ENCODE measurements around the gene CACNA1E. TPM values are rescaled to one million over a fixed set of nuclear protein-coding genes. Genes with fewer than 3 reads are reported as not detected.

Gene CACNA1E
- total RNA-seq, 1 donor from 2014 or later, result 0.88 TPM

DNA sequence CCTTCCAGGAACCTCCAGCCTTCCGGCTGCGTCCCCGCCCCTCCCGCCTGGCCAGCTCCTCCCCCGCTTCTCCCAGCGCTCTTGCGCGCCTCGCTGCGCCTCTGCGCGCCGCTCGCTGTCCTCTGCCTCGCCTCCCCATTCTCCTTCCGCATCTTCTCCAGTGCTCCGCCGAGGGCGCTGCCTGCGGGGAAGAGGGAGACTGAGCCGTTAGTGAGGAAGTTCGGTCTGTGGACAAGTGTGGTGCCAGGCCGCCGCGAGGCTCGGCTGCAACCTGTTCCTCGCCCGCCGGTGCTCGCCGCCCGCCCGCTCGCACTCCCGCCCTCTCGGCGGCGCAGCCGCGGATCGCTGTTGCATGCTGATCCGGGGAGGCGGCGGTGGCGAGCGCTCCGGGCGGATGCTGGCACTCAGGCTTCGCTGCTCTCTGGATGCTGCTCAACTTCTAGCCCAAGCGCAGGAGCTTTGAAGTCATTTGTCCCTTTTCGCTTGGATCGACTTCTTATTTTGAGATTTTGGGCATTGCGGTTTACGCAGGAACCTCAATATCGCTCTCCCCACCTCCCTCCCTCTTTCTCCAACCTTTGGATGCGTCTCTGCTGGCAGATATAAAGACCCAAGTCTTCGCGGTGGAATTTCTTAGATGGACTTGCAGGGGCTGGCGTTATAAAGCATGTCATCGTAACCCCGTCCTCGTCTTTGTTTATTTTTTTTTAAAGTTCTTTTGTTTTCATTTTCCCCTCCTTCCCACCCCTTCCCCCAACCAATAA, 614 bp upstream of the CACNA1E start:
- no peak for DNase-seq
- TF ChIP-seq, protein P1, sequence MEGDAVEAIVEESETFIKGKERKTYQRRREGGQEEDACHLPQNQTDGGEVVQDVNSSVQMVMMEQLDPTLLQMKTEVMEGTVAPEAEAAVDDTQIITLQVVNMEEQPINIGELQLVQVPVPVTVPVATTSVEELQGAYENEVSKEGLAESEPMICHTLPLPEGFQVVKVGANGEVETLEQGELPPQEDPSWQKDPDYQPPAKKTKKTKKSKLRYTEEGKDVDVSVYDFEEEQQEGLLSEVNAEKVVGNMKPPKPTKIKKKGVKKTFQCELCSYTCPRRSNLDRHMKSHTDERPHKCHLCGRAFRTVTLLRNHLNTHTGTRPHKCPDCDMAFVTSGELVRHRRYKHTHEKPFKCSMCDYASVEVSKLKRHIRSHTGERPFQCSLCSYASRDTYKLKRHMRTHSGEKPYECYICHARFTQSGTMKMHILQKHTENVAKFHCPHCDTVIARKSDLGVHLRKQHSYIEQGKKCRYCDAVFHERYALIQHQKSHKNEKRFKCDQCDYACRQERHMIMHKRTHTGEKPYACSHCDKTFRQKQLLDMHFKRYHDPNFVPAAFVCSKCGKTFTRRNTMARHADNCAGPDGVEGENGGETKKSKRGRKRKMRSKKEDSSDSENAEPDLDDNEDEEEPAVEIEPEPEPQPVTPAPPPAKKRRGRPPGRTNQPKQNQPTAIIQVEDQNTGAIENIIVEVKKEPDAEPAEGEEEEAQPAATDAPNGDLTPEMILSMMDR (IDR thresholded peaks at IDR 0.05; ENCODE audit: borderline replicate concordance), result no peak
- Histone ChIP-seq H3K27me3 (ENCODE audit: low read depth) (peaks cover 94% of the 10 kb centered on the region), H3K4me1 (peaks cover 25% of the 10 kb centered on the region), H3K27ac (replicated peaks) (no peak overlapping the region), H3K9me3 (replicated peaks) (no peaks in the 10 kb centered on the region), H3K36me3 (no peaks in the 10 kb centered on the region), H3K4me3 (peak overlapping the region; percentile 35)
- intact Hi-C loops (cut with micrococcal nuclease), result loop anchor here (5.0 kb wide), 1 partner anchor 195 kb away; no protein-coding TSS in a partner anchor

DNA sequence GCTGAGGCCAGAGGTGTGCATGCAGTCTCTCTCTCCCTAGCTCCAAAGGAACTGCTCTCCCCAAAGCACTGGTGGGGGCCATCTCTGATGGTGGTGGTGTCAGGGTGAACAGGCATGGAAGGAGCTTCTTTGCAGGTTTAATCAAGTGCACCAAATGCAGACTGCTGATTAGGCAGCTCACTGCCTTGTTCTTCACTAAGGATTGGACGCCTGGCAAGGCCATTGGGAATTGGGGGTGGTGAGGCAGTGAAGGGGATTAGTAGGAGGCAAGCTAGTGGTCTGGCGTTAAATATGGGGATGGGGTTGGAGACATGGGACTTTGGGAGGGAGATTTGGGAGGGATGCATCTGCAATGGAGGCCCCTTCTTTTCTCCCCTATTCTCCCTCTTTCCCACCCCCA, 1.5 kb downstream of the CACNA1E start:
- intact Hi-C loops (cut with micrococcal nuclease), result loop anchor here (5.0 kb wide), 1 partner anchor 192 kb away; no protein-coding TSS in a partner anchor
- DNase-seq, result no peak
- Histone ChIP-seq H3K9me3 (replicated peaks) (no peaks in the 10 kb centered on the region), H3K4me3 (no peak overlapping the region), H3K36me3 (no peaks in the 10 kb centered on the region), H3K4me1 (peaks cover 25% of the 10 kb centered on the region), H3K27me3 (ENCODE audit: low read depth) (peaks cover 100% of the 10 kb centered on the region), H3K27ac (replicated peaks) (no peak overlapping the region)
- TF ChIP-seq, protein P1 (IDR thresholded peaks at IDR 0.05; ENCODE audit: borderline replicate concordance), result no peak

DNA sequence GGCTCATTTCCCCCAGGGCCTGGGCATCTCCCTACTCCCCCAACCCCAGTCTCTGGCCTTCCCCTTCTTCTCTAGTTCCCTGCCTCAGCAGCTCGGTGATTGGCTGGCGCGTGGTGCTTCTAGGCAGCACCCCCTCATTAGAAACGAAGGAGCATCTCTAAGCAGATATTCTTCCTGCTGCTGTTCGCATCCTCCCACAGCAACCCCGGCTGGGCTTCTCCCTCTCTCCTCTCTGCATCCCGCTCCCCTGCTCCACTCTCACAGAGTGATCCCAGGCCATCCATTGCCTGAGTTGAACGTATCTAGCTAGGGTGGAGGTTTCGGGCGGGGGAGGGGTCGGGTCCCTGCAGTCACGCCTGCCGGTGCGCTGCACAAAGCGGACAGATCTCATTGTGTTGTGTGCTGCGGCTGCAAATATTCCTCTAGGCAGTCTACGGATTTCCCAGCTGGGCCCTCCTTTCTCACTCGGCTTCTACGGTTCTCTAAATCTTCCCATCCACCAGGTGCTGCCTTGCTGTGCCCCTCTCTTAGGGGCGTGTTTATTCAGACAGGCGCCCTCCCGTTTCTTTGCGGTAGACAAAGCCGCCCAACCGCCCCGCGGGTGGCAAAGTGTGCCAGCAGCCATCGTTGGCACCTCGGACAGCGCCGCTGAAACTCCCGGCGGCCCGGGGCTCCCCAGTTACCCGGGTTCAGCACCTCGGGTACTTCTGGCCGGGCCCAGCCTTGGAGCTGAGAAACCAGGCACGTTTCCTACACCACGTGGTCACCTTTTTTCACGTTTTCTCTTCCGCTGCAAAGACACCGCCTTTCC, 2.2 kb downstream of the CACNA1E start:
- Histone ChIP-seq H3K9me3 (replicated peaks) (no peaks in the 10 kb centered on the region), H3K27me3 (ENCODE audit: low read depth) (peaks cover 100% of the 10 kb centered on the region), H3K4me1 (peaks cover 27% of the 10 kb centered on the region), H3K27ac (replicated peaks) (no peak overlapping the region), H3K4me3 (no peak overlapping the region), H3K36me3 (no peaks in the 10 kb centered on the region)
- DNase-seq, result no peak
- intact Hi-C loops (cut with micrococcal nuclease), result no loop called here
- TF ChIP-seq, protein P1 (IDR thresholded peaks at IDR 0.05; ENCODE audit: borderline replicate concordance), result no peak

DNA sequence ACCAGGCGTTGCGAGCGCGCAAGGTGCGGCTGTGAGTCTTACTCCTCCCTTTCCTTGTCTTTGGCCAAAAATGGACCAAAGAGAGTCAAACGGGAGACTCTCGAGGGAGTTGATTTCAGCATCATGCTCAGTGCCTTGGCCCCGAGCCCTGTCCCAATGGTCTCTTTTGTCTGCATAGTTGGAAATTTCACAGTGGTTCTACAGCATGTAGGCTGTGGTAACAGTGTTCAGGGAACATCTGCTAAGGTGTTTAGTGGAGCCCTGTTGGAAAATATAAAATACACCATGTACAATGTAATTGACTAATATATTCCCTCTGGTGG, 2.7 kb downstream of the CACNA1E start:
- no peaks in the 10 kb centered on the region for H3K9me3 ChIP-seq (replicated peaks)
- TF ChIP-seq, protein P1 (IDR thresholded peaks at IDR 0.05; ENCODE audit: borderline replicate concordance), result no peak
- no peak overlapping the region for H3K27ac ChIP-seq (replicated peaks)
- DNase-seq, result peak; percentile 23
- H3K36me3 ChIP-seq, result no peaks in the 10 kb centered on the region
- peaks cover 100% of the 10 kb centered on the region for H3K27me3 ChIP-seq (ENCODE audit: low read depth)
- peaks cover 29% of the 10 kb centered on the region for H3K4me1 ChIP-seq
- intact Hi-C loops (cut with micrococcal nuclease), result no loop called here
- no peak overlapping the region for H3K4me3 ChIP-seq

DNA sequence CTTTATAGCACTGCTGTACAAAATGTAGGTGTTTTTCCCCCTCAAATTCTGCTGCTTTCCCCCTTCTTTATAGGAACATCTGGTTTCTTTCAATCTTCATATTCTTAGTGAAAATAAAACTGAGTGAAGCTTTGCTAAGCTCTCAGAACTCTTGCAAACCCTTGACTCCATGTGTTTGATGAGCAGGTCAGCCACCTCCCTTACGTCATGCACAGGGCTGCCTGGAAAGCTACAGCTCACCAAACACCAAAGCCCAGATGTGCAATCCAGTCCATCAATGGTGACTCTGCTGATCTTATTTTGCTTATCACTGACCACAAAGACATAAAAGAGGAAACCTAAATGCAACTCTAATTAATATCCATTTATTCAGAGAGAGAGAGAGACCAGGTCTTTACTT, 5.5 kb downstream of the CACNA1E start:
- Histone ChIP-seq H3K36me3 (no peaks in the 10 kb centered on the region), H3K4me3 (no peak overlapping the region), H3K27me3 (ENCODE audit: low read depth) (peaks cover 100% of the 10 kb centered on the region), H3K27ac (replicated peaks) (no peak overlapping the region), H3K9me3 (replicated peaks) (no peaks in the 10 kb centered on the region), H3K4me1 (peaks cover 13% of the 10 kb centered on the region)
- no peak for DNase-seq
- TF ChIP-seq, protein P1 (IDR thresholded peaks at IDR 0.05; ENCODE audit: borderline replicate concordance), result no peak
- intact Hi-C loops (cut with micrococcal nuclease), result no loop called here
